Body of pancreas (tissue), 4 donors: ENCODE measurements around the gene FEM1B. TPM values are rescaled to one million over a fixed set of nuclear protein-coding genes. Genes with fewer than 3 reads are reported as not detected.

ENCODE experiments used
- ATAC-seq: fragments of 150-250 bp; one replicate; pipeline ENCODE4 v1.9.1; 2016
- DNase-seq, 4 donors: peaks; one replicate each; pipeline ENCODE4 v3.0.0-alpha.2; 2019
- H3K27ac ChIP-seq, 4 donors: fragments of 200-600 bp; sonication (generic); 1 replicate in 3 of 4; 2 replicates in 1 of 4; pipeline versions ENCODE4 v1.5.1 to v1.6.1; 2016 to 2019; ENCODE audit warnings: mild to moderate bottlenecking in 1 of 4, mixed read lengths in 1 of 4, moderate library complexity in 1 of 4
- H3K27me3 ChIP-seq, 2 donors: fragments of 200-600 bp; sonication (generic); one replicate each; pipeline ENCODE4 v1.6.0; 2016; ENCODE audit warnings: mild to moderate bottlenecking in 1 of 2
- H3K36me3 ChIP-seq, 2 donors: fragments of 200-600 bp; sonication (generic); replicated peaks in 1 of 2; 2 replicates each; pipeline ENCODE4 v1.5.1; 2016; ENCODE audit warnings: low read depth in 2 of 2; ENCODE audit not compliant: insufficient read depth in 1 of 2
- H3K4me1 ChIP-seq: fragments of 200-600 bp; sonication (generic); one replicate; pipeline ENCODE4 v1.6.0; 2016
- H3K4me3 ChIP-seq, 2 donors: fragments of 200-600 bp; sonication (generic); 1 replicate in 1 of 2; 2 replicates in 1 of 2; pipeline ENCODE4 v1.5.1; 2016 to 2019
- H3K9me3 ChIP-seq, 3 donors: fragments of 200-600 bp; sonication (generic); 1 replicate in 2 of 3; 2 replicates in 1 of 3; pipeline ENCODE4 v1.5.1; 2016
- POLR2A ChIP-seq, 3 donors: fragments of 450-650 bp; IDR thresholded peaks; one replicate each; pipeline ENCODE4 v1.6.1; 2016; ENCODE audit warnings: antibody characterized with exemption in 3 of 3, mild to moderate bottlenecking in 2 of 3
- WGBS, 2 donors: methylation state at CpG; one replicate each; pipeline ENCODE4 v1.1.5; 2017; 5-methylcytosine and 5-hydroxymethylcytosine counted together
- intact Hi-C: fragments of 100-400 bp; cut with DNase I; formaldehyde crosslinking; loops from one replicate; pipeline ENCODE4 v1.15.1; 2023
- total RNA-seq, 2 donors: library from RNA; depleted of rRNA; stranded (reverse); fragments of >200 nt; gene quantifications; one replicate each; pipeline ENCODE4 v1.1.0, GENCODE V29; 2016
- TF ChIP-seq, protein P1 (sequence below), 7 experiments: fragments of 450-650 bp in 4 of 7; fragments of 200-600 bp in 3 of 7; sonication (generic) in 3 of 7; IDR thresholded peaks; one replicate each; pipeline ENCODE4 v1.5.1; 2016 to 2019; ENCODE audit warnings: antibody characterized with exemption in 7 of 7

The FEM1B gene
- total RNA-seq, 2 donors from 2014 or later = 10.5 to 19.7 TPM

DNA sequence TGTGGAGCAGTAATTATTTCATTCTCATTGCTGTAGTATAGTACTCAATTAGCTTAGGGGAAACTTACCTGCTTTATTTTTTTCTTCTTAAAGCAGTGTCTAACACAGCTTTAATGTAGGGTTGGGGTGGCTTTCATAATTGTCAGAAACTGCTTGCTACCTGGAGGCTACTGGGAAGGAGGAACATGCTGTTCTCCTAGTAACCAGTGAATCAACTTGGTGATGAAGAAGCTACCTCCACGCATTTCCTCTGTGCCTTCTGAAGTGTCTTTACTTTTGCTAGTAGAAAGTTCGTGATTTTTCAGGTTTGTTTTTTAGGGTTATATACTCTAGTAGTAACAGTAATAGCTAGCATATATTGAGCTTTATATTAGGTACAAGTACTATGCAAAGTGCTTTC is 11.5 kb downstream of the FEM1B start:
- ATAC-seq = no peak

DNA sequence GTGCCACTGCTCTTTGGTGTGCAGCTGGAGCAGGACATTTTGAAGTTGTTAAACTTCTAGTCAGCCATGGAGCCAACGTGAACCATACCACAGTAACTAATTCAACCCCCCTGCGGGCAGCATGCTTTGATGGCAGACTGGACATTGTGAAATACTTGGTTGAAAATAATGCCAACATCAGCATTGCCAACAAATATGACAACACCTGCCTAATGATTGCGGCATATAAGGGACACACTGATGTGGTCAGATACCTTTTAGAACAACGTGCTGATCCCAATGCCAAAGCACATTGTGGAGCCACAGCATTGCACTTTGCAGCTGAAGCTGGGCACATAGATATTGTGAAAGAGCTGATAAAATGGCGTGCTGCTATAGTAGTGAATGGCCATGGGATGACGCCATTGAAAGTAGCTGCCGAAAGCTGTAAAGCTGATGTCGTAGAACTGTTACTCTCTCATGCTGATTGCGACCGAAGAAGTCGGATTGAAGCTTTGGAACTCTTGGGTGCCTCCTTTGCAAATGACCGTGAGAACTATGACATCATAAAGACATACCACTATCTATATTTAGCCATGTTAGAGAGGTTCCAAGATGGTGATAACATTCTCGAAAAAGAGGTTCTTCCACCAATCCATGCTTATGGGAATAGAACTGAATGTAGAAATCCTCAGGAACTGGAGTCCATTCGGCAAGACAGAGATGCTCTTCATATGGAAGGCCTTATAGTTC is 12.2 kb downstream of the FEM1B start:
- peaks cover 10% of the 10 kb centered on the region for H3K4me1 ChIP-seq
- H3K27me3 ChIP-seq = no peaks in the 10 kb centered on the region
- intact Hi-C loops = no loop called here
- WGBS, 2 donors = 89 to 93% methylated on average over 14 of the region's 14 CpGs
- no peak overlapping the region for H3K4me3 ChIP-seq
- no peak for ATAC-seq
- H3K9me3 ChIP-seq = no peaks in the 10 kb centered on the region
- no peak for DNase-seq
- TF ChIP-seq POLR2A (IDR thresholded peaks at IDR 0.05) = no peak
- TF ChIP-seq, protein P1, sequence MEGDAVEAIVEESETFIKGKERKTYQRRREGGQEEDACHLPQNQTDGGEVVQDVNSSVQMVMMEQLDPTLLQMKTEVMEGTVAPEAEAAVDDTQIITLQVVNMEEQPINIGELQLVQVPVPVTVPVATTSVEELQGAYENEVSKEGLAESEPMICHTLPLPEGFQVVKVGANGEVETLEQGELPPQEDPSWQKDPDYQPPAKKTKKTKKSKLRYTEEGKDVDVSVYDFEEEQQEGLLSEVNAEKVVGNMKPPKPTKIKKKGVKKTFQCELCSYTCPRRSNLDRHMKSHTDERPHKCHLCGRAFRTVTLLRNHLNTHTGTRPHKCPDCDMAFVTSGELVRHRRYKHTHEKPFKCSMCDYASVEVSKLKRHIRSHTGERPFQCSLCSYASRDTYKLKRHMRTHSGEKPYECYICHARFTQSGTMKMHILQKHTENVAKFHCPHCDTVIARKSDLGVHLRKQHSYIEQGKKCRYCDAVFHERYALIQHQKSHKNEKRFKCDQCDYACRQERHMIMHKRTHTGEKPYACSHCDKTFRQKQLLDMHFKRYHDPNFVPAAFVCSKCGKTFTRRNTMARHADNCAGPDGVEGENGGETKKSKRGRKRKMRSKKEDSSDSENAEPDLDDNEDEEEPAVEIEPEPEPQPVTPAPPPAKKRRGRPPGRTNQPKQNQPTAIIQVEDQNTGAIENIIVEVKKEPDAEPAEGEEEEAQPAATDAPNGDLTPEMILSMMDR (IDR thresholded peaks at IDR 0.05) = no peak
- peaks cover 0 to 7% of the 10 kb centered on the region in 2 donors for H3K36me3 ChIP-seq
- no peak overlapping the region for H3K27ac ChIP-seq

More for the DNA sequence above, 11.5 kb downstream of the FEM1B start:
- Histone ChIP-seq H3K27ac (no peak overlapping the region), H3K4me1 (peaks cover 14% of the 10 kb centered on the region), H3K27me3 (no peaks in the 10 kb centered on the region), H3K36me3 (peaks cover 0 to 7% of the 10 kb centered on the region in 2 donors), H3K4me3 (no peak overlapping the region), H3K9me3 (no peaks in the 10 kb centered on the region)
- intact Hi-C loops = no loop called here
- DNase-seq = no peak
- 79 to 80% methylated on average over 2 of the region's 2 CpGs for WGBS, 2 donors
- TF ChIP-seq, protein P1 (IDR thresholded peaks at IDR 0.05) = no peak
- TF ChIP-seq POLR2A (IDR thresholded peaks at IDR 0.05) = no peak

DNA sequence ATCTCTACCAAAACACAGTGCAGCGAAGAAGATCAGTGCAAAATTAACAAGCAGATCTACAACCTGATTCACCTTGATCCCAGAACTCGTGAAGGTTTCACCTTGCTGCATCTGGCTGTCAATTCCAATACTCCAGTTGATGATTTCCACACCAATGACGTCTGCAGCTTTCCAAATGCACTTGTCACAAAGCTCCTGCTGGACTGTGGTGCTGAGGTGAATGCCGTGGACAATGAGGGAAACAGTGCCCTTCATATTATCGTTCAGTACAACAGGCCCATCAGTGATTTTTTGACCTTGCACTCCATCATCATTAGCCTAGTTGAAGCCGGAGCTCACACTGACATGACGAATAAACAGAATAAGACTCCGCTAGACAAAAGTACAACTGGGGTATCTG is 13.2 kb downstream of the FEM1B start:
- DNase-seq (no peak), ATAC-seq (no peak)
- no peak overlapping the region for H3K27ac ChIP-seq

DNA sequence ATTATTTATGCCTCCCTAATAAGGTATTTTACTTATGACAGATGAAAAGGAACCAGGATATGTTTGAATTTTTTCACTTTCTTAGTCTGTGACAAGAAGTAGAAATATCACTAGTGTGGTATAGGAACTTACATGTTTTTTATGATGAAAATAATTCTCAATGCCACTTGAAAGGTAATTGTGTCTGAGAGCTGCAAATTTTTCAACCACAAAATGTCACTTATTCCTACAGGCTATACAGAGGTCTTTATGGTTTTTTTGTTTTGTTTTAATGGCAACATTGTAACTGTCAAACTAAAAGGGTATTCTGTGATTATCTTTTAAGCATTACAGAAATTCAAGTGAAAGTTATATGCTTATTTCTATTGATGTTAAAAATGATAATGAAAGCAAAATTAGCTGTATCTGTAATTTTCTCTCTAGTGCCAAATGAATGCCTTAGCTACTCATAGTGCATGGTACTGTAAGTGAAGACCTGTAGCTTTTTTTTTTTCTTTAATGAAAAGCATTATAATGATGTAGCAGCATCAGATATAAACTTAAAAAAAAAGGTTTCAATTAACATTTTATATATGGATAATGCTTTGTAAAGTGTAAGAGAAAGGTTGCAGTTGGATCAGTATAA is 14.7 kb downstream of the FEM1B start:
- TF ChIP-seq, protein P1 (IDR thresholded peaks at IDR 0.05) = no peak
- TF ChIP-seq POLR2A (IDR thresholded peaks at IDR 0.05) = no peak
- ATAC-seq (no peak), DNase-seq (no peak)
- Histone ChIP-seq H3K4me3 (no peak overlapping the region), H3K9me3 (no peaks in the 10 kb centered on the region), H3K27me3 (no peaks in the 10 kb centered on the region), H3K36me3 (peaks cover 0 to 7% of the 10 kb centered on the region in 2 donors), H3K27ac (no peak overlapping the region), H3K4me1 (no peaks in the 10 kb centered on the region)
- intact Hi-C loops = no loop called here

More for the DNA sequence above, 13.2 kb downstream of the FEM1B start:
- Histone ChIP-seq H3K36me3 (peaks cover 0 to 7% of the 10 kb centered on the region in 2 donors), H3K27me3 (no peaks in the 10 kb centered on the region), H3K4me3 (no peak overlapping the region), H3K4me1 (peaks cover 2% of the 10 kb centered on the region), H3K9me3 (no peaks in the 10 kb centered on the region)
- TF ChIP-seq, protein P1 (IDR thresholded peaks at IDR 0.05) = no peak
- no peak for TF ChIP-seq POLR2A (IDR thresholded peaks at IDR 0.05)
- WGBS, 2 donors = 68 to 79% methylated on average over 8 of the region's 8 CpGs
- intact Hi-C loops = no loop called here
